ENCODE results near the gene PBXIP1. TPM values are rescaled to one million over a fixed set of nuclear protein-coding genes. Genes with fewer than 3 reads are reported as not detected.

The PBXIP1 gene
- total and polyA plus RNA-seq, 2 of the 13 experiments (the other 11 are each of a cell fraction or from before 2014, with no cell fraction given): 16.3 to 31.9 TPM

DNA sequence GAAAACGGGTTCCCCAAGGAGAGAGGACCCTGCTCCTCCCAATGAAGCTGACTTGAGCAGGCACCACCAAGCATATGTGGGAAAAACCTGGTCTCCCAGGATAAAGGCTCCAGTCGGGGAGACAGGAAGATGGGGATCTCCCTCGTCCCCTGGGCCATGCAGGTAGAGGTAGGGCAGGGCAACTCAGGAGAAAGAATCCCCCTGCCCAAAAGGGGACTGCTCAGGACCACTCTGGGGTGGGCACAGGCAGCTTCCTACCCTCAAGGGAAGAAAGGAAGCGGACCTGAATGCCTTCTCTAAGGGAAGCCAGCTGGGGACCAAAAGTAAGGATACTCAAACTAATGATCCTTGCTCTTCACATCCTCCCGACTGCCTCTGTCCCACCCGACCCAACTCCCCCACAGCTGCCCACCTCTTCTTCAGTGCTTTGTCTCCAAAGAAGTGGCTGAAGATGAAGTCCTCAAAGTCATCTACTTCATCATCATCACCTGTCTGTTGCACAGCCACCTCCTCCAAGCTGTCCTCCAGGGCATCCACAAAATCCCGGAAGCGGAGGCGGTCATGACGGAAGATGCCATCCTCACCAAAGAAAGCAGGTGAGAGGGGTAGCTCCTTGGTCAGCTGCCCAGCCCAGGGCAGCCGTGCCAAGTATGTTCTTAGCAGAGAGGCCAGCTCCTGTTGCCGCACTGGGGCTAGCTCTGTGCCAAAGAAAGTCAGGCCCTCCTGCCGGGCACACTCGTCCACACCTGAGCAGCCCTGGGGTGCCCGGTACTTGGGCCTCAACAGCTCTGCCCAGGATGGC, 10.5 kb downstream of the PBXIP1 start (continued):
- TF ChIP-seq, protein P1, sequence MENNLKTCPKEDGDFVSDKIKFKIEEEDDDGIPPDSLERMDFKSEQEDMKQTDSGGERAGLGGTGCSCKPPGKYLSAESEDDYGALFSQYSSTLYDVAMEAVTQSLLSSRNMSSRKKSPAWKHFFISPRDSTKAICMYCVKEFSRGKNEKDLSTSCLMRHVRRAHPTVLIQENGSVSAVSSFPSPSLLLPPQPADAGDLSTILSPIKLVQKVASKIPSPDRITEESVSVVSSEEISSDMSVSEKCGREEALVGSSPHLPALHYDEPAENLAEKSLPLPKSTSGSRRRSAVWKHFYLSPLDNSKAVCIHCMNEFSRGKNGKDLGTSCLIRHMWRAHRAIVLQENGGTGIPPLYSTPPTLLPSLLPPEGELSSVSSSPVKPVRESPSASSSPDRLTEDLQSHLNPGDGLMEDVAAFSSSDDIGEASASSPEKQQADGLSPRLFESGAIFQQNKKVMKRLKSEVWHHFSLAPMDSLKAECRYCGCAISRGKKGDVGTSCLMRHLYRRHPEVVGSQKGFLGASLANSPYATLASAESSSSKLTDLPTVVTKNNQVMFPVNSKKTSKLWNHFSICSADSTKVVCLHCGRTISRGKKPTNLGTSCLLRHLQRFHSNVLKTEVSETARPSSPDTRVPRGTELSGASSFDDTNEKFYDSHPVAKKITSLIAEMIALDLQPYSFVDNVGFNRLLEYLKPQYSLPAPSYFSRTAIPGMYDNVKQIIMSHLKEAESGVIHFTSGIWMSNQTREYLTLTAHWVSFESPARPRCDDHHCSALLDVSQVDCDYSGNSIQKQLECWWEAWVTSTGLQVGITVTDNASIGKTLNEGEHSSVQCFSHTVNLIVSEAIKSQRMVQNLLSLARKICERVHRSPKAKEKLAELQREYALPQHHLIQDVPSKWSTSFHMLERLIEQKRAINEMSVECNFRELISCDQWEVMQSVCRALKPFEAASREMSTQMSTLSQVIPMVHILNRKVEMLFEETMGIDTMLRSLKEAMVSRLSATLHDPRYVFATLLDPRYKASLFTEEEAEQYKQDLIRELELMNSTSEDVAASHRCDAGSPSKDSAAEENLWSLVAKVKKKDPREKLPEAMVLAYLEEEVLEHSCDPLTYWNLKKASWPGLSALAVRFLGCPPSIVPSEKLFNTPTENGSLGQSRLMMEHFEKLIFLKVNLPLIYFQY (CRISPR knock-in tag; IDR thresholded peaks at IDR 0.05; ENCODE audit: borderline replicate concordance): no peak
- TF ChIP-seq ZNF577 (CRISPR knock-in tag; IDR thresholded peaks at IDR 0.05; ENCODE audit: borderline replicate concordance, low read depth) (no peak), ZNF317 (CRISPR knock-in tag; IDR thresholded peaks at IDR 0.05) (no peak), ZNF138 (CRISPR knock-in tag; IDR thresholded peaks at IDR 0.05; ENCODE audit: low read depth) (no peak), SRSF9 (IDR thresholded peaks at IDR 0.05; ENCODE audit: borderline replicate concordance, insufficient read depth, low read depth, low read length, poor library complexity, severe bottlenecking) (no peak), ZNF589 (CRISPR knock-in tag; conservative IDR thresholded peaks at IDR 0.05) (no peak)
